H1 (cell line): ENCODE measurements around the gene SLC9A2. TPM values are rescaled to one million over a fixed set of nuclear protein-coding genes. Genes with fewer than 3 reads are reported as not detected.

Experiments used
- CTCF ChIA-PET: fragments of 300-600 bp; sonication (Branson Sonifier 250); formaldehyde crosslinking; loops from one replicate; lab custom pipeline; 2021; ENCODE audit not compliant: partially characterized antibody; lab: Charles Lee
- POLR2A ChIA-PET: fragments of 300-600 bp; sonication (Branson Sonifier 250); formaldehyde crosslinking; loops from one replicate; lab custom pipeline; 2021; ENCODE audit warnings: inconsistent platforms; ENCODE audit not compliant: partially characterized antibody; lab: Charles Lee
- DNase-seq, 2 experiments: peaks; one replicate each; pipeline versions ENCODE4 v3.0.0 to v3.0.0-alpha.2; 2010 to 2022; ENCODE audit warnings: low spot score in 2 of 2, low read depth in 1 of 2, mixed read lengths in 1 of 2
- FAIRE-seq: peaks from 2 replicates; lab custom pipeline; 2011; peaks lifted over from hg19 to GRCh38; lab: Jason Lieb, UNC
- H2AFZ ChIP-seq: 2 replicates; pipeline ENCODE4 v1.8.1; 2012; ENCODE audit warnings: low read length, inconsistent platforms
- H2AK5ac ChIP-seq: 2 replicates; pipeline ENCODE4 v1.6.1; 2013; ENCODE audit warnings: low read depth, low read length
- H2BK120ac ChIP-seq: replicated peaks from 2 replicates; pipeline ENCODE3; 2013; ENCODE audit warnings: low read depth, low read length, inconsistent platforms
- H2BK12ac ChIP-seq: 2 replicates; pipeline ENCODE4 v1.6.1; 2013; ENCODE audit warnings: low read depth, low read length
- H2BK15ac ChIP-seq: 2 replicates; pipeline ENCODE4 v1.6.1; 2013; ENCODE audit warnings: low read length
- H2BK20ac ChIP-seq: 2 replicates; pipeline ENCODE4 v1.6.1; 2013; ENCODE audit warnings: low read length
- H2BK5ac ChIP-seq: 2 replicates; pipeline ENCODE4 v1.6.1; 2013; ENCODE audit warnings: low read depth, low read length
- H3K14ac ChIP-seq: 2 replicates; pipeline ENCODE4 v1.6.1; 2013; ENCODE audit warnings: inconsistent platforms; ENCODE audit not compliant: insufficient read length
- H3K18ac ChIP-seq: 2 replicates; pipeline ENCODE4 v1.6.1; 2013; ENCODE audit warnings: low read length; ENCODE audit errors: extremely low read depth
- H3K23ac ChIP-seq: 2 replicates; pipeline ENCODE4 v1.6.1; 2013; ENCODE audit warnings: inconsistent platforms; ENCODE audit not compliant: insufficient read length
- H3K23me2 ChIP-seq: 2 replicates; pipeline ENCODE4 v1.6.1; 2013; ENCODE audit warnings: low read depth, low read length
- H3K27ac ChIP-seq: 2 replicates; pipeline ENCODE4 v1.6.1; 2011; ENCODE audit warnings: low read depth, low read length, inconsistent platforms
- H3K27me3 ChIP-seq, 4 experiments: replicated peaks in 1 of 4; 1 replicate in 1 of 4; 2 replicates in 3 of 4; pipeline versions ENCODE4 v1.6.1 to v1.8.1; 2011 to 2013; ENCODE audit warnings: low read length in 3 of 4, mild to moderate bottlenecking in 3 of 4, inconsistent platforms in 2 of 4, mixed read lengths in 2 of 4, moderate library complexity in 1 of 4; ENCODE audit not compliant: control insufficient read depth in 3 of 4, insufficient read depth in 3 of 4; ENCODE audit errors: extremely low read depth in 1 of 4
- H3K36me3 ChIP-seq, 4 experiments: 2 replicates each; pipeline versions ENCODE4 v1.6.1 to v1.8.1; 2011 to 2013; ENCODE audit warnings: mild to moderate bottlenecking in 4 of 4, low read length in 3 of 4, moderate library complexity in 2 of 4, control low read depth in 1 of 4, inconsistent platforms in 1 of 4; ENCODE audit not compliant: insufficient read depth in 4 of 4, control insufficient read depth in 2 of 4
- H3K4ac ChIP-seq: replicated peaks from 2 replicates; pipeline ENCODE3; 2013; ENCODE audit warnings: low read length, low read depth, mixed read lengths, inconsistent platforms; ENCODE audit not compliant: insufficient read length
- H3K4me1 ChIP-seq, 4 experiments: replicated peaks in 1 of 4; 1 replicate in 1 of 4; 2 replicates in 3 of 4; pipeline versions ENCODE4 v1.6.1 to v1.8.1; 2011 to 2013; ENCODE audit warnings: low read length in 3 of 4, inconsistent platforms in 2 of 4, mixed read lengths in 1 of 4; ENCODE audit not compliant: insufficient read depth in 4 of 4, control insufficient read depth in 3 of 4
- H3K4me2 ChIP-seq, 2 experiments: 2 replicates each; pipeline versions ENCODE4 v1.6.1 to v1.8.1; 2011 to 2013; ENCODE audit warnings: low read depth in 2 of 2, low read length in 2 of 2, control low read depth in 1 of 2, inconsistent platforms in 1 of 2, mild to moderate bottlenecking in 1 of 2; ENCODE audit not compliant: insufficient read depth in 1 of 2
- H3K4me3 ChIP-seq, 4 experiments: fragments of 200-600, 300-600 bp in 1 of 4; sonication (generic), shearing (Covaris generic), sonication (Bioruptor Twin) in 1 of 4; 2 replicates each; pipeline versions ENCODE4 v1.5.1 to v1.8.1; 2011 to 2016; ENCODE audit warnings: low read length in 4 of 4, low read depth in 3 of 4, control low read depth in 2 of 4, inconsistent platforms in 2 of 4, mild to moderate bottlenecking in 2 of 4, mixed read lengths in 1 of 4, moderate library complexity in 1 of 4; ENCODE audit not compliant: insufficient read depth in 2 of 4; ENCODE audit errors: extremely low read depth in 1 of 4
- H3K56ac ChIP-seq: replicated peaks from 2 replicates; pipeline ENCODE3; 2013; ENCODE audit warnings: low read depth, mild to moderate bottlenecking, mixed read lengths, low read length, inconsistent platforms; ENCODE audit not compliant: insufficient read length
- H3K79me1 ChIP-seq: 2 replicates; pipeline ENCODE4 v1.6.1; 2013; ENCODE audit warnings: low read depth, low read length, control low read depth
- H3K79me2 ChIP-seq, 2 experiments: 2 replicates each; pipeline versions ENCODE4 v1.6.1 to v1.8.1; 2012 to 2013; ENCODE audit warnings: low read length in 2 of 2, mild to moderate bottlenecking in 2 of 2, inconsistent platforms in 1 of 2; ENCODE audit not compliant: insufficient read depth in 2 of 2, control insufficient read depth in 1 of 2
- H3K9ac ChIP-seq, 4 experiments: replicated peaks in 1 of 4; 1 replicate in 1 of 4; 2 replicates in 3 of 4; pipeline versions ENCODE4 v1.6.1 to v1.8.1; 2011 to 2013; ENCODE audit warnings: low read depth in 3 of 4, low read length in 3 of 4, control low read depth in 2 of 4, mild to moderate bottlenecking in 2 of 4, moderate library complexity in 2 of 4, inconsistent platforms in 1 of 4; ENCODE audit errors: extremely low read depth in 1 of 4
- H3K9me3 ChIP-seq, 2 experiments: 2 replicates each; pipeline versions ENCODE4 v1.6.1 to v1.8.1; 2012 to 2013; ENCODE audit warnings: mild to moderate bottlenecking in 2 of 2, moderate library complexity in 2 of 2, control low read depth in 1 of 2, inconsistent platforms in 1 of 2, low read depth in 1 of 2, low read length in 1 of 2, mixed read lengths in 1 of 2; ENCODE audit not compliant: insufficient read depth in 2 of 2
- H4K20me1 ChIP-seq, 2 experiments: replicated peaks in 1 of 2; 2 replicates each; pipeline versions ENCODE3 to v1.8.1; 2011 to 2013; ENCODE audit warnings: inconsistent platforms in 2 of 2, low read length in 2 of 2, mild to moderate bottlenecking in 1 of 2; ENCODE audit not compliant: insufficient read depth in 2 of 2, control insufficient read depth in 1 of 2
- H4K5ac ChIP-seq: 2 replicates; pipeline ENCODE4 v1.6.1; 2013; ENCODE audit warnings: low read length, low read depth, mixed read lengths, inconsistent platforms; ENCODE audit not compliant: insufficient read length
- H4K8ac ChIP-seq: 2 replicates; pipeline ENCODE4 v1.8.0; 2013; ENCODE audit warnings: mild to moderate bottlenecking, moderate library complexity, low read length, inconsistent platforms; ENCODE audit not compliant: insufficient read depth; ENCODE audit errors: extremely low read depth
- H4K91ac ChIP-seq: replicated peaks from 2 replicates; pipeline ENCODE3; 2013; ENCODE audit warnings: low read length, mixed read lengths, inconsistent platforms; ENCODE audit not compliant: insufficient read length
- ATF3 ChIP-seq: IDR thresholded peaks from 2 replicates; pipeline ENCODE4 v1.6.1; 2011; ENCODE audit warnings: low read depth, mild to moderate bottlenecking, low read length; ENCODE audit not compliant: insufficient read depth
- CEBPB ChIP-seq: IDR thresholded peaks from 2 replicates; pipeline ENCODE4 v1.6.1; 2012; ENCODE audit warnings: low read depth, low read length
- JUND ChIP-seq: IDR thresholded peaks from 2 replicates; pipeline ENCODE4 v1.6.1; 2011; ENCODE audit warnings: mild to moderate bottlenecking, improper control_type of control experiment, low read length
- MAX ChIP-seq: IDR thresholded peaks from 2 replicates; pipeline ENCODE4 v1.6.1; 2012; ENCODE audit warnings: inconsistent platforms
- RNF2 ChIP-seq: fragments of 200-900, 300-1000 bp; sonication (generic); IDR thresholded peaks from 2 replicates; pipeline ENCODE4 v1.7.1; 2016; ENCODE audit warnings: borderline replicate concordance, low read depth, mild to moderate bottlenecking, antibody characterized with exemption, low read length; ENCODE audit not compliant: poor library complexity, severe bottlenecking; ENCODE audit errors: missing control alignments
- SP2 ChIP-seq: IDR thresholded peaks from 2 replicates; pipeline ENCODE4 v1.6.1; 2012; ENCODE audit warnings: mild to moderate bottlenecking, low read length, inconsistent platforms
- SP4 ChIP-seq: IDR thresholded peaks from 2 replicates; pipeline ENCODE4 v1.6.1; 2012; ENCODE audit warnings: low read length, inconsistent platforms
- USF2 ChIP-seq: IDR thresholded peaks from 2 replicates; pipeline ENCODE4 v1.6.1; 2011; ENCODE audit warnings: low read length, improper control_type of control experiment
- WGBS, 2 experiments: shearing (Covaris generic) in 1 of 2; methylation state at CpG; one replicate each; pipeline versions ENCODE4 v1.1.6 to v1.1.7; 2013 to 2015; ENCODE audit warnings: low lambda C conversion rate in 2 of 2, mixed read lengths in 2 of 2, inconsistent platforms in 1 of 2, low coverage in 1 of 2, missing lambda C conversion rate in 1 of 2; ENCODE audit not compliant: insufficient replicate concordance in 2 of 2, insufficient coverage in 1 of 2, insufficient read length in 1 of 2; ENCODE audit errors: extremely low coverage in 1 of 2, missing lambda C conversion rate in 1 of 2; 5-methylcytosine and 5-hydroxymethylcytosine counted together
- polyA plus RNA-seq, 7 experiments: library from polyadenylated mRNA; depleted of rRNA in 3 of 7; stranded (reverse) in 5 of 7; unstranded in 2 of 7; fragments of >200 nt in 5 of 7; fragments of 200-250 nt in 2 of 7; gene quantifications; 1 replicate in 5 of 7; 2 replicates in 1 of 7; 4 replicates in 1 of 7; pipeline versions ENCODE4 v1.2.1 to v1.2.3, GENCODE V29; 2011 to 2013; ENCODE audit warnings: missing spikeins in 2 of 7, mixed read lengths in 2 of 7
- total RNA-seq: library from RNA; stranded (reverse); fragmentation: NEBNext Ultra II Directional; extraction: Animal tissue kit (Norgen Biotek cat#: 25700); gene quantifications from 2 replicates; pipeline ENCODE4 v1.2.1, GENCODE V29; 2021
- TF ChIP-seq, protein P1 (sequence below): IDR thresholded peaks from 2 replicates; pipeline ENCODE4 v1.6.1; 2012; ENCODE audit warnings: inconsistent platforms

SLC9A2 gene
- total and polyA plus RNA-seq, 2 of the 8 experiments (the other 6 are each of a cell fraction or from before 2014, with no cell fraction given) = 0.06 to 0.13 TPM

DNA sequence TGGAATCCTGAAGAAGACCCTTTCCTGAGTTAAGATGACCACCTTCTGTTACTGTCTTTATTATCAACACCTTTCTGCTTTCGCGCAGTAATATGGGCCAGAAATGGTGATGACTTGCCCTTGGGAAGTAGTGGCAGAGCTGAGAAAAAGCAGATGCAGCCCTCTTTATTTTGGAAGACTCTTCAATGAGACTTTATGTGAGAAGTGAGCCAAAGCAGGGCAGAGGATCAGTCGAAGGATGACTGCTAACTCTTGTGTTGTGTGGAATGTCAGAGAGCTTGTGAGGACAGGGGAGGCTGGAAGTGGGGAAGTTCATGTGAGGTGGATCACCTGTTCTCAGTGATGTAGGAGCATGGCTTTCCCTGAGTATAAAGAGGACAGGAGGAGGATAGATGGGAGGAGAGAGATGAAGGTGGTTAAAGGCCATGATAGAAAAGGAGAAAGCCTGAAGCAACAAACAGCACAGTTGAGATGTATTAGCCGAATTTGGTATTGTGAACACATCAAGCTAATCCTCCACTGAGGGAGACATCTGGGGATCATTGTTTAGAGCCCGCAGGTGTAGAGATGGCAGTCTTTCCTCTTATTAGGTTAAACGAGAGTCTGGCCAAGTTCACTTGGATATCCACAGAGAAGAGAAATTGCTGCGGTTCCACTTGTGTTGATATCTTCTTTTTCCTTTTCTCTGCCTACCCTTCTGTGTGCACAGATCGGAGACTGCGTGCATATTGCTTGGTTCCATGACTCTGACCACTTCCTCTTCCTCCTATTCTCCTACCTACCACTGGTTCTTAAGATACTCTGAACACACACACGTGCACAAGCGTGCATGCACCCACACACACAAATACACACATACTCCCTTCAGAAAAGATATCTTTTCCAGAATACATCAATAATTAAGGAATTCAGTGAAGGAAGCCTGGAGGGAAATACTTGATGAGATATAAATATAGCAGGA lies 67.4 kb downstream of the SLC9A2 start:
- FAIRE-seq = no peak
- no peak overlapping the region for H3K14ac ChIP-seq
- no peak overlapping the region for H2BK15ac ChIP-seq
- no peak overlapping the region for H4K5ac ChIP-seq
- no peak overlapping the region for H3K56ac ChIP-seq
- H2BK12ac ChIP-seq = no peak overlapping the region
- H3K36me3 ChIP-seq = no peaks in the 10 kb centered on the region
- no peaks in the 10 kb centered on the region for H3K79me1 ChIP-seq
- no peak overlapping the region for H2AFZ ChIP-seq
- no peak overlapping the region for H4K91ac ChIP-seq
- H3K9me3 ChIP-seq = no peaks in the 10 kb centered on the region
- H4K8ac ChIP-seq = no peak overlapping the region
- ChIA-PET POLR2A (no interaction called here), CTCF (interaction anchor here (1.0 to 1.6 kb wide), 2 partner anchors 13 to 16 kb away, joined by 3 to 4 read pairs; no protein-coding TSS in a partner anchor)
- no peak overlapping the region for H2BK5ac ChIP-seq
- no peaks in the 10 kb centered on the region for H3K4me1 ChIP-seq
- DNase-seq = no peak
- H3K9ac ChIP-seq = no peak overlapping the region
- WGBS, 2 experiments = 92% methylated on average over 11 of the region's 11 CpGs; no CpG with 5 or more reads in 1 of the 2 experiments
- no peak overlapping the region for H3K23ac ChIP-seq
- H3K27me3 ChIP-seq = no peaks in the 10 kb centered on the region
- H3K23me2 ChIP-seq = no peaks in the 10 kb centered on the region; the same call in 1 of the 2 replicates
- no peak overlapping the region for H2BK20ac ChIP-seq
- H3K79me2 ChIP-seq = no peaks in the 10 kb centered on the region
- no peak overlapping the region for H3K4me3 ChIP-seq
- no peak overlapping the region for H3K27ac ChIP-seq
- no peak overlapping the region for H2AK5ac ChIP-seq
- H3K4ac ChIP-seq = no peak overlapping the region
- no peak overlapping the region for H3K18ac ChIP-seq
- H3K4me2 ChIP-seq = no peak overlapping the region
- no peak overlapping the region for H2BK120ac ChIP-seq
- no peaks in the 10 kb centered on the region for H4K20me1 ChIP-seq
- TF ChIP-seq, protein P1, sequence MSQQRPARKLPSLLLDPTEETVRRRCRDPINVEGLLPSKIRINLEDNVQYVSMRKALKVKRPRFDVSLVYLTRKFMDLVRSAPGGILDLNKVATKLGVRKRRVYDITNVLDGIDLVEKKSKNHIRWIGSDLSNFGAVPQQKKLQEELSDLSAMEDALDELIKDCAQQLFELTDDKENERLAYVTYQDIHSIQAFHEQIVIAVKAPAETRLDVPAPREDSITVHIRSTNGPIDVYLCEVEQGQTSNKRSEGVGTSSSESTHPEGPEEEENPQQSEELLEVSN = no peak
- no peak for TF ChIP-seq SP4
- no peak for TF ChIP-seq USF2
- TF ChIP-seq MAX = no peak
- TF ChIP-seq CEBPB = no peak
- no peak for TF ChIP-seq RNF2
- no peak for TF ChIP-seq SP2
- no peak for TF ChIP-seq JUND
- no peak for TF ChIP-seq ATF3
